K562 (cell line): ENCODE results near the gene PTPN11. TPM values are rescaled to one million over a fixed set of nuclear protein-coding genes. Genes with fewer than 3 reads are reported as not detected.

Source experiments
- ATAC-seq: fragments of 200-7000 bp; cut with Tn5 transposase; 3 replicates; pipeline ENCODE4 v1.9.1; 2020; ENCODE audit warnings: moderate library complexity
- BruUV-seq: library from RNA; stranded (reverse); fragments of 400-500 nt; replicated peaks from 2 replicates; lab custom pipeline; 2021; lab: Mats Ljungman, UMichigan
- CTCF ChIA-PET: fragments of 300-600 bp; formaldehyde crosslinking; extraction: SDS; loops from one replicate; lab custom pipeline; 2021; ENCODE audit warnings: low intra/inter-chr PET ratio; lab: Yijun Ruan, JAX
- POLR2A ChIA-PET: fragments of 300-600, 350-650 bp; sonication (Branson Sonifier 250); formaldehyde crosslinking; extraction: SDS; loops from one replicate; lab custom pipeline; 2021; ENCODE audit warnings: antibody characterized with exemption, inconsistent platforms; lab: Yijun Ruan, JAX
- DNase-seq, 4 experiments: peaks; one replicate each; pipeline versions ENCODE4 v3.0.0 to v3.0.0-alpha.2; 2011 to 2018; ENCODE audit warnings: low spot score in 3 of 4, mixed read lengths in 3 of 4; ENCODE audit errors: extremely low read depth in 1 of 4
- FAIRE-seq: peaks from 2 replicates; lab custom pipeline; 2011; peaks lifted over from hg19 to GRCh38; lab: Jason Lieb, UNC
- H2AFZ ChIP-seq: 2 replicates; pipeline ENCODE4 v1.6.0; 2011; ENCODE audit warnings: low read depth, low read length, control low read depth, inconsistent platforms
- H3K27ac ChIP-seq: fragments of 200-600 bp; 3 replicates; pipeline ENCODE4 v1.8.0; 2011; ENCODE audit warnings: low read depth, mild to moderate bottlenecking, control low read depth, inconsistent platforms, low read length, moderate library complexity, mixed read lengths; ENCODE audit errors: extremely low read depth
- H3K27me3 ChIP-seq, 2 experiments: fragments of 300-600 bp in 1 of 2; 2 replicates in 1 of 2; 3 replicates in 1 of 2; pipeline versions ENCODE4 v1.6.0 to v1.8.0; 2011; ENCODE audit warnings: inconsistent platforms in 2 of 2, low read length in 2 of 2, mild to moderate bottlenecking in 1 of 2, mixed read lengths in 1 of 2, moderate library complexity in 1 of 2; ENCODE audit not compliant: control insufficient read depth in 2 of 2, insufficient read depth in 2 of 2
- H3K36me3 ChIP-seq: fragments of 300-600 bp; 3 replicates; pipeline ENCODE4 v1.8.0; 2011; ENCODE audit warnings: mild to moderate bottlenecking, low read length, inconsistent platforms; ENCODE audit not compliant: control insufficient read depth, insufficient read depth
- H3K4me1 ChIP-seq, 2 experiments: fragments of 200-600 bp in 1 of 2; replicated peaks in 1 of 2; 2 replicates in 1 of 2; 3 replicates in 1 of 2; pipeline versions ENCODE4 v1.5.1 to v1.8.0; 2011; ENCODE audit warnings: inconsistent platforms in 2 of 2, low read length in 2 of 2, mild to moderate bottlenecking in 1 of 2, mixed read lengths in 1 of 2, moderate library complexity in 1 of 2; ENCODE audit not compliant: control insufficient read depth in 2 of 2, insufficient read depth in 2 of 2
- H3K4me2 ChIP-seq: 2 replicates; pipeline ENCODE4 v1.6.1; 2011; ENCODE audit warnings: low read length, control low read depth, inconsistent platforms, mixed read lengths; ENCODE audit not compliant: insufficient read depth
- H3K4me3 ChIP-seq: fragments of 200-600 bp; sonication (generic), shearing (Covaris generic); 2 replicates; pipeline ENCODE4 v1.5.1; 2016; ENCODE audit warnings: control low read depth, inconsistent platforms
- H3K79me2 ChIP-seq: fragments of 200-600 bp; 3 replicates; pipeline ENCODE4 v1.8.0; 2011; ENCODE audit warnings: low read length, inconsistent platforms; ENCODE audit not compliant: control insufficient read depth, insufficient read depth
- H3K9ac ChIP-seq, 2 experiments: 2 replicates each; pipeline versions ENCODE4 v1.6.0 to v1.6.1; 2011; ENCODE audit warnings: low read depth in 2 of 2, low read length in 2 of 2, control low read depth in 1 of 2, inconsistent platforms in 1 of 2, mild to moderate bottlenecking in 1 of 2, mixed read lengths in 1 of 2; ENCODE audit not compliant: insufficient read depth in 1 of 2
- H3K9me1 ChIP-seq: one replicate; pipeline ENCODE4 v1.6.0; 2011; ENCODE audit warnings: inconsistent platforms, mild to moderate bottlenecking, low read length, moderate library complexity; ENCODE audit not compliant: control insufficient read depth, insufficient read depth
- H3K9me3 ChIP-seq: replicated peaks from 2 replicates; pipeline ENCODE4 v1.5.1; 2011; ENCODE audit warnings: low read depth, low read length, inconsistent platforms; ENCODE audit not compliant: control insufficient read depth, insufficient read depth
- H4K20me1 ChIP-seq: replicated peaks from 2 replicates; pipeline ENCODE4 v1.6.1; 2011; ENCODE audit warnings: low read length, inconsistent platforms, mixed read lengths; ENCODE audit not compliant: control insufficient read depth, insufficient read depth
- BRCA1 ChIP-seq, 2 experiments: fragments of 450-650 bp in 1 of 2; sonication (generic) in 1 of 2; formaldehyde crosslinking in 1 of 2; IDR thresholded peaks; 2 replicates each; pipeline versions ENCODE4 v1.5.0 to v1.6.1; 2017 to 2020; ENCODE audit warnings: mild to moderate bottlenecking in 1 of 2, missing genetic modification reagents in 1 of 2
- CREBBP ChIP-seq: IDR thresholded peaks from one replicate; pipeline ENCODE4 v1.6.1; 2012; ENCODE audit warnings: low read depth, mild to moderate bottlenecking, control low read depth, inconsistent platforms, low read length
- EWSR1 ChIP-seq: fragments of 450-650 bp; IDR thresholded peaks from 2 replicates; pipeline ENCODE4 v1.6.1; 2018; ENCODE audit warnings: borderline replicate concordance, mild to moderate bottlenecking, low read depth, moderate library complexity; ENCODE audit not compliant: partially characterized antibody
- GATA2 ChIP-seq: sonication (generic); formaldehyde crosslinking; IDR thresholded peaks from 2 replicates; pipeline ENCODE4 v1.4.0; 2020; ENCODE audit warnings: mild to moderate bottlenecking, missing genetic modification reagents
- KDM1A ChIP-seq, 2 experiments: fragments of 450-650 bp; IDR thresholded peaks; 2 replicates each; pipeline ENCODE4 v1.6.1; 2016; ENCODE audit warnings: mild to moderate bottlenecking in 2 of 2
- KHSRP ChIP-seq: fragments of 450-650 bp; IDR thresholded peaks from 2 replicates; pipeline ENCODE4 v1.6.1; 2017
- MYC ChIP-seq, 2 experiments: fragments of 250-450 bp in 1 of 2; sonication (Bioruptor Pico) in 1 of 2; IDR thresholded peaks; 2 replicates each; pipeline versions ENCODE4 v1.5.1 to v1.6.1; 2012 to 2021; ENCODE audit warnings: low read depth in 2 of 2, borderline replicate concordance in 1 of 2, improper control_type of control experiment in 1 of 2, low read length in 1 of 2, mild to moderate bottlenecking in 1 of 2, moderate library complexity in 1 of 2
- RB1 ChIP-seq: fragments of 450-650 bp; IDR thresholded peaks from 2 replicates; pipeline ENCODE4 v1.6.1; 2017; ENCODE audit warnings: low read depth, mild to moderate bottlenecking
- SIX5 ChIP-seq, 2 experiments: IDR thresholded peaks; 2 replicates each; pipeline ENCODE4 v1.6.1; 2011; ENCODE audit warnings: low read length in 2 of 2, borderline replicate concordance in 1 of 2, low read depth in 1 of 2, mild to moderate bottlenecking in 1 of 2, moderate library complexity in 1 of 2; ENCODE audit not compliant: insufficient read depth in 1 of 2
- SP1 ChIP-seq: sonication (generic); formaldehyde crosslinking; IDR thresholded peaks from 2 replicates; pipeline ENCODE4 v1.8.1; 2022; ENCODE audit warnings: mild to moderate bottlenecking, missing genetic modification reagents
- ZNF12 ChIP-seq: sonication (generic); formaldehyde crosslinking; IDR thresholded peaks from 2 replicates; pipeline ENCODE4 v1.4.0; 2020; ENCODE audit warnings: mild to moderate bottlenecking, missing genetic modification reagents
- WGBS: fragments of 100-300 bp; shearing (Covaris generic); methylation state at CpG from one replicate; pipeline ENCODE4 v1.1.6; 2016; ENCODE audit warnings: low coverage, mixed read lengths; ENCODE audit not compliant: insufficient coverage; ENCODE audit errors: missing lambda C conversion rate; 5-methylcytosine and 5-hydroxymethylcytosine counted together
- in situ Hi-C: fragments of 300-500 bp; cut with MboI; formaldehyde crosslinking; loops from 4 replicates; pipeline ENCODE4 v1.15.0; 2018; ENCODE audit warnings: inconsistent platforms, mixed read lengths
- intact Hi-C: fragments of 100-400 bp; cut with micrococcal nuclease; formaldehyde crosslinking; loops from 2 replicates; pipeline ENCODE4 v1.14.2; 2022
- polyA plus RNA-seq, 8 experiments: library from polyadenylated mRNA; depleted of rRNA in 4 of 8; stranded (reverse) in 5 of 8; unstranded in 3 of 8; fragments of >200 nt; fragmentation: Nextera tagmentation in 2 of 8; fragmentation: Illumina TruSeq in 1 of 8; extraction: Ambion mirVana in 2 of 8; extraction: Trizol in 1 of 8; gene quantifications; 2 replicates each; pipeline versions ENCODE4 v1.2.1 to v1.2.3, GENCODE V29; 2011 to 2014; ENCODE audit warnings: inconsistent platforms in 1 of 8, missing spikeins in 1 of 8
- total RNA-seq, 7 experiments: library from RNA; depleted of rRNA in 6 of 7; stranded (reverse); fragments of >200 nt in 6 of 7; fragmentation: Illumina TruSeq in 2 of 7; extraction: Trizol in 2 of 7; gene quantifications; 2 replicates each; pipeline versions ENCODE4 v1.2.1 to v1.2.3, GENCODE V29; 2011 to 2021; ENCODE audit warnings: low replicate concordance in 1 of 7
- TF ChIP-seq, protein P1 (sequence below): sonication (generic); formaldehyde crosslinking; IDR thresholded peaks from 2 replicates; pipeline ENCODE4 v1.8.0; 2022; ENCODE audit warnings: missing genetic modification reagents, mild to moderate bottlenecking, borderline replicate concordance
- TF ChIP-seq, protein P2 (sequence below): fragments of 250-450 bp; sonication (Bioruptor Pico); IDR thresholded peaks from 2 replicates; pipeline ENCODE4 v1.8.0; 2021; ENCODE audit warnings: borderline replicate concordance, mild to moderate bottlenecking, moderate library complexity; ENCODE audit not compliant: poor library complexity, severe bottlenecking

Gene PTPN11
- total and polyA plus RNA-seq, 9 of the 15 experiments (the other 6 are each of a cell fraction or from before 2014, with no cell fraction given): 22.5 to 126 (median 79.7) TPM

DNA sequence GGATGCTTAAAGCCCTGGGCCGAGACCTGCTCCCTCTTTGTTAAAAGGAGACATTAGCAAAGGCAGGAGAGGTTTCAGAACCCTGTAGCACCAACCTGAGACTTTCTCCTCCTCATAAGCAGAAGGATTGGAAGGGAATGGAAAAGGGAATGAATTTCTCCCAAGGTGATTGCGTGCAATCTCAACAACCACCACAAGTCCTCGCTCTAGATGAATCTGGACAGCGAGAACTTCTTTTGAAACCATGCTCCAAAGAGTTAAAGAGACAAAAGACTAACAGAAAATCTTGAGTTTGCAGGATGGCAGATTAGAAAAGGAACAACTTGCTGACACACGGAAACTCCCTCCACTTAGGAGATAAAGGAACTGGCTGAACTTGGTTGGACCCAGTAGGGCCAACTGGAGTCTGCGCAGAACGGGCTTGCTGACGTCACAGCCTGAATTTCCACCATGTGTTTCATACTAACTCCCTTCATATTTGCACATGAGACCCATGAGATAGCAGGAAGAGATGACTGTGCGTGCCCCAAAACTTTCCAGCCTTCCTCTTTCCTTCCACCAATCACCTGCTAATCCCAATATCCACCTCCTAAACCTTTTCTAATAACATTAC is 137.0 kb downstream of the PTPN11 start:
- peaks cover 0 to 17% of the 10 kb centered on the region in 2 experiments; a peak in 3 of 5 replicates for H3K27me3 ChIP-seq
- ATAC-seq: peak; percentile 87
- no peaks in the 10 kb centered on the region for H3K9me1 ChIP-seq
- intact Hi-C loops (no loop called here), in situ Hi-C loops (no loop called here)
- no peaks in the 10 kb centered on the region for H3K9me3 ChIP-seq
- no peak overlapping the region for H3K27ac ChIP-seq
- H3K4me3 ChIP-seq: no peak overlapping the region
- no TSS peak for BruUV-seq
- H2AFZ ChIP-seq: peak overlapping the region; percentile 70
- DNase-seq: peak; percentile 34 to 62 (median 55)
- peaks cover 0 to 2% of the 10 kb centered on the region in 2 experiments; a peak in 2 of 5 replicates for H3K4me1 ChIP-seq
- H3K4me2 ChIP-seq: peak overlapping the region; percentile 29; the same call in 1 of the 2 replicates
- ChIA-PET POLR2A (interaction anchor here (1.0 kb wide), 1 partner anchor 15 kb away, joined by 3 read pairs; no protein-coding TSS in a partner anchor), CTCF (no interaction called here)
- WGBS: under 1% methylated on average over 9 of the region's 9 CpGs
- H3K79me2 ChIP-seq: no peaks in the 10 kb centered on the region
- H4K20me1 ChIP-seq: no peaks in the 10 kb centered on the region
- no peak overlapping the region for H3K9ac ChIP-seq
- no peaks in the 10 kb centered on the region for H3K36me3 ChIP-seq
- FAIRE-seq: peak; percentile 85
- TF ChIP-seq EWSR1: no peak
- TF ChIP-seq KDM1A (IDR thresholded peaks at IDR 0.05): no peak
- TF ChIP-seq, protein P1, sequence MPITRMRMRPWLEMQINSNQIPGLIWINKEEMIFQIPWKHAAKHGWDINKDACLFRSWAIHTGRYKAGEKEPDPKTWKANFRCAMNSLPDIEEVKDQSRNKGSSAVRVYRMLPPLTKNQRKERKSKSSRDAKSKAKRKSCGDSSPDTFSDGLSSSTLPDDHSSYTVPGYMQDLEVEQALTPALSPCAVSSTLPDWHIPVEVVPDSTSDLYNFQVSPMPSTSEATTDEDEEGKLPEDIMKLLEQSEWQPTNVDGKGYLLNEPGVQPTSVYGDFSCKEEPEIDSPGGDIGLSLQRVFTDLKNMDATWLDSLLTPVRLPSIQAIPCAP: no peak
- no peak for TF ChIP-seq GATA2
- TF ChIP-seq, protein P2, sequence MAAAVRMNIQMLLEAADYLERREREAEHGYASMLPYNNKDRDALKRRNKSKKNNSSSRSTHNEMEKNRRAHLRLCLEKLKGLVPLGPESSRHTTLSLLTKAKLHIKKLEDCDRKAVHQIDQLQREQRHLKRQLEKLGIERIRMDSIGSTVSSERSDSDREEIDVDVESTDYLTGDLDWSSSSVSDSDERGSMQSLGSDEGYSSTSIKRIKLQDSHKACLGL (CRISPR knock-in tag): no peak
- TF ChIP-seq SIX5 (IDR thresholded peaks at IDR 0.05; ENCODE audit: borderline replicate concordance in 1 of 2, insufficient read depth in 1 of 2, low read depth in 1 of 2, low read length in 2 of 2): no peak
- TF ChIP-seq SP1 (CRISPR knock-in tag): no peak
- no peak for TF ChIP-seq ZNF12 (CRISPR knock-in tag)
- TF ChIP-seq RB1: no peak
- no peak for TF ChIP-seq MYC (IDR thresholded peaks at IDR 0.05; ENCODE audit: low read depth, low read length)
- no peak for TF ChIP-seq MYC (CRISPR knock-in tag; IDR thresholded peaks at IDR 0.05; ENCODE audit: borderline replicate concordance, low read depth)
- no peak for TF ChIP-seq BRCA1 (IDR thresholded peaks at IDR 0.05)
- no peak for TF ChIP-seq BRCA1 (CRISPR knock-in tag; IDR thresholded peaks at IDR 0.05)
- TF ChIP-seq KHSRP: 0 out of 2 replicates have a peak, but pooled peaks have one; percentile 10
- TF ChIP-seq CREBBP: no peak
